Stomach (tissue), 4 donors: Measurements from ENCODE around the gene TAF1B.

Experiments
- CTCF ChIP-seq, 7 experiments: fragments of 450-650 bp in 4 of 7; fragments of 200-600 bp in 3 of 7; sonication (generic) in 3 of 7; IDR thresholded peaks; one replicate each; pipeline ENCODE4 v1.5.1; 2016 to 2019; ENCODE audit warnings: antibody characterized with exemption in 7 of 7, control low read depth in 2 of 7, mild to moderate bottlenecking in 1 of 7
- EP300 ChIP-seq: sonication (generic); formaldehyde crosslinking; IDR thresholded peaks from one replicate; pipeline ENCODE4 v1.6.1; 2017; ENCODE audit warnings: antibody characterized with exemption
- POLR2A ChIP-seq, 4 donors: fragments of 450-650 bp; IDR thresholded peaks; one replicate each; pipeline ENCODE4 v1.6.1; 2016; ENCODE audit warnings: antibody characterized with exemption in 4 of 4, control low read depth in 2 of 4, mild to moderate bottlenecking in 1 of 4, moderate library complexity in 1 of 4

DNA sequence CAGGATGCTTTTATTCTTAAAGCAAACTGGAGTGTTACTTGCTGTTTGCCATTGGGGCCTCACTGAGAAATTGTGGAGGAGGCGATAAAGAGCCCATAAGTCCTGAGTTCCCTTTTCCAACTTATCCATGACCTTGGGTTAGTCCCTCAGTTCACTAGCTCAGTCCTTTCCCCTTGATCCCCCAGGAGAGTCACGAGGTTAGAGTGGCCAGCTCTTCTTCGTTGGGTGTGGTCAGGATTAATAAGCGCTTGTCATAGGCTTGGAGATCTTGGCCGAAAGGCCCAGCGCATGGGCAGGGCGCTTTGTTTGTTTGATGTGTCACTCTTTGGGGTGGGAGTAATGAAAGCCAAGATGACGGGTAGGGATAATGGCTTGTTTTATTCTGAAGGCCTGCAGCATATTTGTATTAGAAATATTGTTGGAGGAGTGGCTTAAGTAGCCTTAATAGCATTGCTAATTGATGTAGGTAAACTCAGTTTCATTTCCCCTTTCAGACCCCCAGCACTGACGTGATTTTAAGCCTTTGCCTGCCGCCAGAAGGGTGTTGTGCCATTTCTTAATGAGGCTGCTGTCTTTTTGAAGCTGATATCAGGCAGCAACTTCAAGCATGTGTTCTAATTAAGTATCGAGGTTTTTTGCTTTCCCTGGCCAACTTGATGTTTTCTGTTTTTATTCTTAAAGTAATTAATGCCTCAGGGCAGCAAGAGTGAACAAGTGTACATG, 123.9 kb downstream of the TAF1B start:
- TF ChIP-seq CTCF (IDR thresholded peaks at IDR 0.05) (no peak), POLR2A (IDR thresholded peaks at IDR 0.05) (no peak), EP300 (no peak)
